Measurements from ENCODE around the gene CC2D2A.

The CC2D2A gene

GRCh38 chr4:15516494-15516893 is 46.8 kb downstream of the CC2D2A start:
- TF ChIP-seq GATA3 (IDR thresholded peaks at IDR 0.05; ENCODE audit: low read depth, low read length): no peak
- no peak for TF ChIP-seq GATA2 (IDR thresholded peaks at IDR 0.05; ENCODE audit: low read depth, low read length)

- TF ChIP-seq GATA3 (IDR thresholded peaks at IDR 0.05; ENCODE audit: low read depth, low read length): no peak
- TF ChIP-seq GATA2 (IDR thresholded peaks at IDR 0.05; ENCODE audit: low read depth, low read length): no peak
These were observed 51.9 kb downstream of the CC2D2A start for GRCh38 chr4:15521442-15522039.

DNA sequence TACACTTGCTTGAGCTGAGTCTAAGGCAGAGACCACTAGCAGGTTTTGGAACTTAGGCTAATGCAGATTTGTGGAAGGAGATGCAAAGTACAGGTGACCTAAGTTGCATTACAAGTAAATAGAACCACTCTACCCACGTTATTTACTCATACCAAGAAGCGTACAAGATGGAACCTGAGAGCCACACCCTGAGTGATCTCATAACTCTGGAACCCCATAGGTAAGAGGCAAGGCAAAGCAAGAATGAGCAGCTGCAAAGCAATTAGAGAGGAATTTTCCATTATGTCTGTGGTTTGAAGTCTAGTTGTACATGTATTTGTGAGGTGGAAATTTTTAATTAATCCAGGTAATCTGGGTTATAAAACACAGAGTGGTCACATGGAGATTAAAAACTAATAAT is 55.4 kb downstream of the CC2D2A start:
- TF ChIP-seq GATA2 (IDR thresholded peaks at IDR 0.05; ENCODE audit: low read depth, low read length) (no peak), GATA3 (IDR thresholded peaks at IDR 0.05; ENCODE audit: low read depth, low read length) (no peak)

DNA sequence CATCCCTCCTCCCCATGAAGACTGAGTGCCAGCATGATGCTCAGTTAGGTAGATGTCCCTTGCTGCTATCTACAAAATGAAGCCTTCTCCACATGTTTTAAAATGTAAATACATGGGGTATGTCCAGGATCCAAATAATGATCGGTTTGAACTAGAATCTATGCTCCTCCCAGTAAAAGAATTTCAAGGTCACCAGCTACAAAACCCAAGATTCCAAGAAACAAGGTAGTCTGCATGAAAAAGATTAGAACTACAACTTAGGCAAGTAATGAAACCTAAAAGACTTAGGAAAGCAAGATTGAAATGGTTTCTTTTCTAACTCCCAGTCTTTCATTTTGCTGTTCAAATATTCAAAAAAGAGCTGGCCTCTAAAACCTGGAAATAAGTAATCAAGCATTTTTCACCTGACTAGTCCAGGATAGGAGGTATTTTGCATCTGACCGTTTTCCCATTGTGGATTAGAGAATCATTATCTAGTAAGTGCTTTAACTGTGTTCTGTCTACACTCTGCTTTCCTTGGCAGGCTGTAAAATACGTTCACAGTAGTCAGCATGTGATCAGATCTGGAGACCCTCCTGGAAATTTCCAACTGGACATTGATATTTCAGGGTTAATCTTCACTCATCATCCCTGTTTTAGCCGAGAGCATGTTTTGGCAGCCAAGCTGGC is 57.4 kb downstream of the CC2D2A start:
- TF ChIP-seq GATA2 (IDR thresholded peaks at IDR 0.05; ENCODE audit: low read depth, low read length): no peak
- TF ChIP-seq GATA3 (IDR thresholded peaks at IDR 0.05; ENCODE audit: low read depth, low read length): no peak

GRCh38 chr4:15531792-15532191 is 62.1 kb downstream of the CC2D2A start:
- TF ChIP-seq GATA2 (IDR thresholded peaks at IDR 0.05; ENCODE audit: low read depth, low read length): no peak
- no peak for TF ChIP-seq GATA3 (IDR thresholded peaks at IDR 0.05; ENCODE audit: low read depth, low read length)

DNA sequence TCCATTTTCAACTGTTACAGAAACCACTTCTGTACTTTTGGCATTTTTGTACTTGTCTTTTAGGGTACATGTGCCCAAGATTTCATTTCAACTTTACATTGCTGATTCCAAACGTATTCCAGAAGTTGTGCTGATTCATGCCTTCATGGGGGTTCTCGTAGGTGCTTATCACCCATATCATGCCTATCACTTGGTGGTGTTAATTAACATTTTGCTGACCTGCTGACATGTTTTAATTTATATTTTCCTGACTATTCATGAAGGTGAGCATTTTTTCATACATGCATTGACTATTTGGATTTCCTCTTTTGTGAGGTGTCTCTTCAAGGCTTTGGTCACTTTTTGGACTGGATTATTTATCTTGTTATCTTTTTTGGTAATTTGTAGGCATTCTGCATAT is 64.1 kb downstream of the CC2D2A start:
- TF ChIP-seq GATA3 (IDR thresholded peaks at IDR 0.05; ENCODE audit: low read depth, low read length) (no peak), GATA2 (IDR thresholded peaks at IDR 0.05; ENCODE audit: low read depth, low read length) (no peak)

- TF ChIP-seq GATA2 (IDR thresholded peaks at IDR 0.05; ENCODE audit: low read depth, low read length) (no peak), GATA3 (IDR thresholded peaks at IDR 0.05; ENCODE audit: low read depth, low read length) (no peak)
These were observed 65.9 kb downstream of the CC2D2A start for GRCh38 chr4:15535599-15535998.

GRCh38 chr4:15536552-15537499 is 67.1 kb downstream of the CC2D2A start:
- TF ChIP-seq GATA3 (IDR thresholded peaks at IDR 0.05; ENCODE audit: low read depth, low read length): no peak
- no peak for TF ChIP-seq GATA2 (IDR thresholded peaks at IDR 0.05; ENCODE audit: low read depth, low read length)

DNA sequence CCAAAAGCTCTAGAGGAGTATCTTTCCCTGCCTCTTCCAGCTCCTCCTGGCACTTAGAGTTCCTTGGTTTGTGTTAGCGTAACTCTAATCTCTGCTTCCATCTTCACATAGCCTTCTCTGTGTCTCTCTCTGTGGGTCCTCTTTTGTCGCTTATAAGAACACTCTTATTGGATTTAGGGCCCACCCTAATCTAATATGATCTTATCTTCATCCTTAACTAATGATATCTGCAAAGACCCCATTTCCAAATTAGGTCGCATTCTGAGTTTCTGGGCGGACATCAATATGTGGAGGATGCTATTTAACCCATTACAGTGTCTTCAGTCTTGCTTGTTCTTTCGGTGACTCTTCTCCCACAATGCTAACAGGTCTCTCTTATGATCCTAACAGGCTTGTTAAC is 72.3 kb downstream of the CC2D2A start:
- no peak for TF ChIP-seq GATA2 (IDR thresholded peaks at IDR 0.05; ENCODE audit: low read depth, low read length)
- TF ChIP-seq GATA3 (IDR thresholded peaks at IDR 0.05; ENCODE audit: low read depth, low read length): no peak

GRCh38 chr4:15542760-15543159 is 73.1 kb downstream of the CC2D2A start:
- no peak for TF ChIP-seq GATA3 (IDR thresholded peaks at IDR 0.05; ENCODE audit: low read depth, low read length)
- no peak for TF ChIP-seq GATA2 (IDR thresholded peaks at IDR 0.05; ENCODE audit: low read depth, low read length)

DNA sequence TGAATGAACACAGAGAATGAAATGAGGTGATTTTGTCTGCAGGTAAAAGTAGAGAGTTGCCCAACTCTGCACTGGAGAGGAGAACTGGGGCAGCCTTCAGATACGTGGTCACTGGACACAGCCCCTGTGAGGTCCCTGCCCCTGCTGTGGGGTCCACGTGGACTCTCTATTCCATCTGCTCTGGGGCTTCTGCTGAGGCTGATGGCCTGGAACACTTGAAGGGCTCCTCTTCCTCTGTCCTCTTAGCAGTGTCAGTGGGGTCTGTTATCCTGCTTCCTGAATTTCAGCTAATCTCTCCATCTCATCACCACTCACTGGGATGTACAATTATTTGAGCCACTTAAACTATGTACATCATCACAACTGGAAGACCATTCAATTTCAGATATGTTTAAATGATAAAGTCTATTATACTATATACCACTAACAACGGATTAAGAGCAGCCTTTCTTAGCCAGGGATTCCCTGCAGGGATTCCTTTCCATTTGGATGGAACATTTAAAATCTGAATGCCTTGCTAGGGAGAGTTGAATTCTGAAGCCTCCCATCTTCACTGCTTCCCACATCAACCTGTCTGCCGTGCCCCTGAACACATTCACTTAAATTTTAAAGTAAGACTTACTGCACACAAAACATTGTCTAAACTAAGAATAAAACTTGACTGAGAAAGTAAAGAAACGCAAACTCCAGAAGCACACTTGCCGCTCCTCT is 74.0 kb downstream of the CC2D2A start:
- no peak for TF ChIP-seq GATA3 (IDR thresholded peaks at IDR 0.05; ENCODE audit: low read depth, low read length)
- TF ChIP-seq GATA2 (IDR thresholded peaks at IDR 0.05; ENCODE audit: low read depth, low read length): no peak

GRCh38 chr4:15544248-15544729 is 74.6 kb downstream of the CC2D2A start:
- no peak for TF ChIP-seq GATA2 (IDR thresholded peaks at IDR 0.05; ENCODE audit: low read depth, low read length)
- no peak for TF ChIP-seq GATA3 (IDR thresholded peaks at IDR 0.05; ENCODE audit: low read depth, low read length)

- TF ChIP-seq GATA2 (IDR thresholded peaks at IDR 0.05; ENCODE audit: low read depth, low read length) (no peak), GATA3 (IDR thresholded peaks at IDR 0.05; ENCODE audit: low read depth, low read length) (no peak)
These were observed 75.7 kb downstream of the CC2D2A start for GRCh38 chr4:15545371-15545770.

GRCh38 chr4:15547392-15547791 is 77.7 kb downstream of the CC2D2A start:
- TF ChIP-seq GATA3 (IDR thresholded peaks at IDR 0.05; ENCODE audit: low read depth, low read length) (no peak), GATA2 (IDR thresholded peaks at IDR 0.05; ENCODE audit: low read depth, low read length) (no peak)
